Psoas muscle (tissue), 8 donors: ENCODE measurements around the gene ABCB9. TPM values are rescaled to one million over a fixed set of nuclear protein-coding genes. Genes with fewer than 3 reads are reported as not detected.

Experiments used
- ATAC-seq, 4 donors: fragments of 200-7000 bp; cut with Tn5 transposase; one replicate each; pipeline ENCODE4 v1.9.1; 2020; ENCODE audit warnings: moderate library complexity in 3 of 4, mild to moderate bottlenecking in 2 of 4
- DNase-seq, 2 donors: peaks; one replicate each; pipeline ENCODE4 v3.0.0-alpha.2; 2020
- H3K27ac ChIP-seq: fragments of 200-600 bp; one replicate; pipeline ENCODE4 v1.8.0; 2022
- H3K27me3 ChIP-seq, 3 donors: fragments of 200-600 bp in 1 of 3; one replicate each; pipeline versions ENCODE4 v1.6.1 to v1.8.0; 2013 to 2022; ENCODE audit warnings: low read length in 2 of 3, mild to moderate bottlenecking in 2 of 3, moderate library complexity in 1 of 3; ENCODE audit not compliant: insufficient read depth in 3 of 3
- H3K36me3 ChIP-seq, 2 donors: fragments of 200-600 bp in 1 of 2; one replicate each; pipeline versions ENCODE4 v1.6.1 to v1.8.0; 2013 to 2022; ENCODE audit warnings: low read depth in 1 of 2, mild to moderate bottlenecking in 1 of 2, moderate library complexity in 1 of 2; ENCODE audit not compliant: insufficient read depth in 1 of 2
- H3K4me1 ChIP-seq: fragments of 200-600 bp; one replicate; pipeline ENCODE4 v1.8.0; 2022
- H3K4me3 ChIP-seq: fragments of 200-600 bp; one replicate; pipeline ENCODE4 v1.8.0; 2022; ENCODE audit warnings: mild to moderate bottlenecking
- H3K9me3 ChIP-seq: fragments of 200-600 bp; one replicate; pipeline ENCODE4 v1.8.0; 2022
- CTCF ChIP-seq: fragments of 200-600 bp; IDR thresholded peaks from one replicate; pipeline ENCODE4 v1.8.0; 2022; ENCODE audit warnings: antibody characterized with exemption
- WGBS, 3 donors: extraction: QIAGEN DNeasy Blood & Tissue Kit; methylation state at CpG; one replicate each; pipeline versions ENCODE4 v1.1.6 to v1.1.7; 2013; 5-methylcytosine and 5-hydroxymethylcytosine counted together
- intact Hi-C, 2 donors: fragments of 100-400 bp; cut with DNase I; formaldehyde crosslinking; loops; one replicate each; pipeline versions ENCODE4 v1.11.0 to v1.14.2; 2022
- polyA plus RNA-seq, 3 donors: library from polyadenylated mRNA; stranded (reverse); fragments of 200-250 nt; gene quantifications; one replicate each; pipeline ENCODE4 v1.2.3, GENCODE V29; 2013
- total RNA-seq, 4 donors: library from RNA; stranded (reverse); fragmentation: NEBNext Ultra II Directional in 2 of 4; extraction: Animal tissue kit (Norgen Biotek cat#: 25700) in 2 of 4; gene quantifications; one replicate each; pipeline versions ENCODE4 v1.2.1 to v1.2.4, GENCODE V29; 2021 to 2023
- donor health status: healthy with polysubstance abuse.
- donor health status: DM: no; HTN: no; CAD: no; lungs with moderate emphysema.
- donor health status: Bipolar disorder and iron deficiency.
- donor health status: healthy.
- donor health status: DM: yes; HTN: yes; CAD: no.
- donor health status: DM: no; HTN: no; CAD: no.
- donor health status: DM: no; HTN: no; CAD: no.
- donor health status: DM: yes; HTN: yes; CAD: no.

The ABCB9 gene
- total and polyA plus RNA-seq, 7 donors: 0.47 to 1.1 (median 0.62) TPM

GRCh38 chr12:123010681-123011080, 44.4 kb upstream of the ABCB9 start:
- 94 to 98% (median 96%) methylated on average over 4 of the region's 4 CpGs for WGBS, 3 donors
- no peak overlapping the region for H3K4me3 ChIP-seq
- DNase-seq: peak in 1 of 2 donors; percentile 19
- no peak for TF ChIP-seq CTCF
- peaks cover 0 to 29% of the 10 kb centered on the region in 2 donors for H3K36me3 ChIP-seq
- no peaks in the 10 kb centered on the region for H3K4me1 ChIP-seq
- H3K9me3 ChIP-seq: no peaks in the 10 kb centered on the region
- ATAC-seq: no peak
- no peak overlapping the region for H3K27ac ChIP-seq
- intact Hi-C loops: no loop called here
- H3K27me3 ChIP-seq: no peaks in the 10 kb centered on the region

GRCh38 chr12:123010110-123010509, 43.8 kb upstream of the ABCB9 start:
- Histone ChIP-seq H3K4me3 (no peak overlapping the region), H3K4me1 (no peaks in the 10 kb centered on the region), H3K36me3 (peaks cover 0 to 29% of the 10 kb centered on the region in 2 donors), H3K27ac (no peak overlapping the region), H3K27me3 (no peaks in the 10 kb centered on the region), H3K9me3 (no peaks in the 10 kb centered on the region)
- TF ChIP-seq CTCF: no peak
- intact Hi-C loops: no loop called here
- ATAC-seq: no peak
- peak in 1 of 2 donors; percentile 36 for DNase-seq
- WGBS, 3 donors: 92 to 96% (median 95%) methylated on average over 1 of the region's 1 CpG

- no peak for DNase-seq
- H3K4me3 ChIP-seq: no peak overlapping the region
- intact Hi-C loops: no loop called here
- H3K4me1 ChIP-seq: no peaks in the 10 kb centered on the region
- H3K9me3 ChIP-seq: no peaks in the 10 kb centered on the region
- no peak for TF ChIP-seq CTCF
- WGBS, 3 donors: 78 to 81% (median 79%) methylated on average over 12 of the region's 12 CpGs
- no peak overlapping the region for H3K27ac ChIP-seq
- ATAC-seq: no peak
- H3K27me3 ChIP-seq: no peaks in the 10 kb centered on the region
- peaks cover 0 to 35% of the 10 kb centered on the region in 2 donors for H3K36me3 ChIP-seq
These were observed 40.7 kb upstream of the ABCB9 start for GRCh38 chr12:123006977-123007376.

- H3K4me1 ChIP-seq: no peaks in the 10 kb centered on the region
- peak; percentile 8 to 35 for DNase-seq
- no peaks in the 10 kb centered on the region for H3K9me3 ChIP-seq
- no peaks in the 10 kb centered on the region for H3K27me3 ChIP-seq
- peaks cover 0 to 33% of the 10 kb centered on the region in 2 donors for H3K36me3 ChIP-seq
- ATAC-seq: no peak
- no peak overlapping the region for H3K4me3 ChIP-seq
- intact Hi-C loops: no loop called here
- no peak overlapping the region for H3K27ac ChIP-seq
- WGBS, 3 donors: 92 to 94% (median 94%) methylated on average over 22 of the region's 22 CpGs
- TF ChIP-seq CTCF: no peak
These were observed 38.9 kb upstream of the ABCB9 start for GRCh38 chr12:123005081-123005626.

- H3K27ac ChIP-seq: no peak overlapping the region
- H3K27me3 ChIP-seq: no peaks in the 10 kb centered on the region
- TF ChIP-seq CTCF: no peak
- H3K4me3 ChIP-seq: no peak overlapping the region
- WGBS, 3 donors: 88 to 92% (median 91%) methylated on average over 14 of the region's 14 CpGs
- intact Hi-C loops: no loop called here
- no peaks in the 10 kb centered on the region for H3K9me3 ChIP-seq
- no peak for ATAC-seq
- DNase-seq: peak in 1 of 2 donors; percentile 36
- peaks cover 0 to 26% of the 10 kb centered on the region in 2 donors for H3K36me3 ChIP-seq
- no peaks in the 10 kb centered on the region for H3K4me1 ChIP-seq
These were observed 38.0 kb upstream of the ABCB9 start for GRCh38 chr12:123004287-123004686.
